ENCODE measurements around the gene RNASE3.
"Not testable (repeated sequence)": the region's sequence is repeated elsewhere in the genome, so short reads cannot be mapped to it uniquely, and the experiment has no call there.

RNASE3 gene

DNA sequence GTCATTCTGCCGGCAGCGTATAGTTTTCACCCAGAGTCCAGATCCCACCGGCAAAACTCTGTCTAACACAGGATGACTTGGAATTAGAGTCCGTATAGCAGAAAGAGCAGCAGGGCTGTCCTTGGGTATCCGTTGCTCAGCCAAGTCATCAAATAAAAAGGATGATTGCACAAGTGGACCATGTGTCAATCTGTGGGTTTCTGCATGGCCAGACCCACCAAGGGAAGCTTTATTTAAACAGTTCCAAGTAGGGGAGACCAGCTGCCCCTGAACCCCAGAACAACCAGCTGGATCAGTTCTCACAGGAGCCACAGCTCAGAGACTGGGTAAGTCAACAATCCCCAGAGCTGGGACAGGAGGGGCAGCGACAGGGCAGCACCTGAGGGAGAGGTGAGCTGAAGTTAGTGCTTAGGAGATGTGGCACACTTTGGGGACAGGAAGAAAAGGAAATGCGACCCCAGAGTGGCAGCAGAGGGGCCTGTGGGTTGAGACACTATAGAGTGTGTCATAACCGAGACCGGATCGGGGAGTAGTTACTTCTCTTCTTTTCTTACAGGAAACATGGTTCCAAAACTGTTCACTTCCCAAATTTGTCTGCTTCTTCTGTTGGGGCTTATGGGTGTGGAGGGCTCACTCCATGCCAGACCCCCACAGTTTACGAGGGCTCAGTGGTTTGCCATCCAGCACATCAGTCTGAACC is at the start of gene RNASE3:
TSS of gene RNASE3 (plus strand) at position 260 of the 700 bp plus-strand sequence. CDS start at position 562, 302 bp downstream.
- H3K27ac ChIP-seq; H3K9me3 ChIP-seq (ENCODE audit: low read depth, low read length); H3K36me3 ChIP-seq (ENCODE audit: insufficient read depth, low read length); DNase-seq (ENCODE audit: low read depth, low spot score); H3K4me3 ChIP-seq; H3K9ac ChIP-seq (ENCODE audit: insufficient read length): not testable (repeated sequence)

GRCh38 chr14:20846560-20846959 is 44.6 kb upstream of the RNASE3 start:
- H3K9me3 ChIP-seq (ENCODE audit: low read depth, low read length): no peaks in the 10 kb centered on the region
- H3K27ac ChIP-seq: no peak overlapping the region
- no peak overlapping the region for H3K4me3 ChIP-seq
- TF ChIP-seq POLR2AphosphoS5 (IDR thresholded peaks at IDR 0.05; ENCODE audit: borderline replicate concordance, low read depth, low read length) (no peak), FOXP2 (optimal IDR thresholded peaks at IDR 0.05; ENCODE audit: control extremely low read depth, extremely low read length, insufficient read depth) (no peak), EZH2 (IDR thresholded peaks at IDR 0.05) (no peak)
- no peaks in the 10 kb centered on the region for H3K36me3 ChIP-seq (ENCODE audit: insufficient read depth, low read length)
- DNase-seq (ENCODE audit: low read depth, low spot score): no peak
- no peak overlapping the region for H3K9ac ChIP-seq (ENCODE audit: insufficient read length)

- TF ChIP-seq EZH2 (IDR thresholded peaks at IDR 0.05) (no peak), FOXP2 (optimal IDR thresholded peaks at IDR 0.05; ENCODE audit: control extremely low read depth, extremely low read length, insufficient read depth) (no peak), POLR2AphosphoS5 (IDR thresholded peaks at IDR 0.05; ENCODE audit: borderline replicate concordance, low read depth, low read length) (no peak)
- H3K9ac ChIP-seq (ENCODE audit: insufficient read length): no peak overlapping the region
- no peaks in the 10 kb centered on the region for H3K9me3 ChIP-seq (ENCODE audit: low read depth, low read length)
- no peak for DNase-seq (ENCODE audit: low read depth, low spot score)
- H3K36me3 ChIP-seq (ENCODE audit: insufficient read depth, low read length): no peaks in the 10 kb centered on the region
- no peak overlapping the region for H3K4me3 ChIP-seq
- H3K27ac ChIP-seq: no peak overlapping the region
Observed at GRCh38 chr14:20848316-20848954, 42.8 kb upstream of the RNASE3 start.

DNA sequence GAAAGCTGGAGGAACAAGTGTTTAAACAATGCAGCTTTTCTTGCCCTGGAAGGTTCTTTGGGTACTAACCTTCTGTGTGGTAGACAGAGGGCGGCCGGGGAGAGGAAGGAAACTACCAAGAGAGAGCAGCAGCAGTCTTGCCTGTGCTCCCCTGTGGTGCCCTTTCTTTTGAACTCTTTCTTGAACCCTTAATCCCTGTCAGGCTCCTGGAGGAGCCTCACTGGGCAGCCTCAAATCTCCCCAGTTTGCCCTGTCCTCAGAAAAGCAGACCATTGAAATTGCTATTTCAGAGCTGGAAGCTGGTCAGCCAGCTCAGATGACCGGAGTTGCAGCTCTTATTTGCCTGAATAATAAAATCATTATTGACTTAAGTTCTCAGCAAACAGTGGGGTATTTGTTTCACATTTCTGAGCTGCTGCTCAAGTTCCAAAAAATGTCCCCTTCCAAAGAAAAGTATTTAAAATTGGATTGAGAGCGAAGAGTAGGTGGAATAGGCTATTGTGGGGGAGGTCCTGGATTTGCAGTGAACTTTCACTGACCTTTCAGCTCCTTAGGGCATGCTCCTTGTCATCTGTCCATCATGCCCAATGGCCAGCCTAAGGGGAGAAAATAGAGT is 42.1 kb upstream of the RNASE3 start:
- Histone ChIP-seq H3K9me3 (ENCODE audit: low read depth, low read length) (no peaks in the 10 kb centered on the region), H3K36me3 (ENCODE audit: insufficient read depth, low read length) (no peaks in the 10 kb centered on the region), H3K27ac (no peak overlapping the region), H3K4me3 (no peak overlapping the region), H3K9ac (ENCODE audit: insufficient read length) (no peak overlapping the region)
- TF ChIP-seq POLR2AphosphoS5 (IDR thresholded peaks at IDR 0.05; ENCODE audit: borderline replicate concordance, low read depth, low read length) (no peak), EZH2 (IDR thresholded peaks at IDR 0.05) (no peak), FOXP2 (optimal IDR thresholded peaks at IDR 0.05; ENCODE audit: control extremely low read depth, extremely low read length, insufficient read depth) (no peak)
- no peak for DNase-seq (ENCODE audit: low read depth, low spot score)

- DNase-seq (ENCODE audit: low read depth, low spot score): no peak
- Histone ChIP-seq H3K27ac (no peak overlapping the region), H3K4me3 (no peak overlapping the region), H3K9me3 (ENCODE audit: low read depth, low read length) (no peaks in the 10 kb centered on the region), H3K9ac (ENCODE audit: insufficient read length) (no peak overlapping the region), H3K36me3 (ENCODE audit: insufficient read depth, low read length) (no peaks in the 10 kb centered on the region)
- TF ChIP-seq EZH2 (IDR thresholded peaks at IDR 0.05) (no peak), FOXP2 (optimal IDR thresholded peaks at IDR 0.05; ENCODE audit: control extremely low read depth, extremely low read length, insufficient read depth) (no peak), POLR2AphosphoS5 (IDR thresholded peaks at IDR 0.05; ENCODE audit: borderline replicate concordance, low read depth, low read length) (no peak)
Observed at GRCh38 chr14:20853042-20853441, 38.1 kb upstream of the RNASE3 start.

DNA sequence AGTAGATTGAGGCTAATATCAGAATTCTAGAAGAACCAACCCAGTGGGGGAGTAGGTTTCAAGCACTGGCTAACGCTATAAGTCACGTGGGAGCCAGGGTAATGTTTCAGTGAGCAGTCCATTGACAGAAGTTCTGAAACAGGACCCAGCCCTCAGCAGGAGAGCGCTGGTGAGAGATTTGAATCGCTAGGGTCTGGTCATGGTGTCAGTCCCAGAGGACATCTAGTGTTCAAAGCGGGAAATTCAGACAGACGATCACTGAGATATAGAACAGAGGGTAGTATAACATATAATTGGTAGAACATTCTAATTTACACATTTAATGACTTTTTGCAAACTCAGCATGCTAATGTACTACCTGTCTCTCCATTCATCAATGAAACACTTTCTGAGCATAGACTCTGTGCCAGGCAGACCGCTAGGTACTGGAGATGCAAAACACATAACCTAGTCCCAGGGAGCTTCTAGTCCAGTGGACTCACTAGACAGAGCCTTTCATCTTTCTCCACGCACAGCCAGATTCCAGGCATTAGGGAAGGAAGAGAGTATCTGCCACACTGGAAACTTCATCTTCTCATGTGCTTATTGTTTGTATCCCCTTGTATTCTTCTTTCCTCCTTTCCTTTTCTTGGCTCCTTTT is 35.4 kb upstream of the RNASE3 start:
- no peak overlapping the region for H3K9ac ChIP-seq (ENCODE audit: insufficient read length)
- no peaks in the 10 kb centered on the region for H3K36me3 ChIP-seq (ENCODE audit: insufficient read depth, low read length)
- peak; percentile 6 for DNase-seq (ENCODE audit: low read depth, low spot score)
- TF ChIP-seq FOXP2 (optimal IDR thresholded peaks at IDR 0.05; ENCODE audit: control extremely low read depth, extremely low read length, insufficient read depth) (no peak), EZH2 (IDR thresholded peaks at IDR 0.05) (no peak)
- no peaks in the 10 kb centered on the region for H3K9me3 ChIP-seq (ENCODE audit: low read depth, low read length)
- H3K27ac ChIP-seq: no peak overlapping the region
- no peak overlapping the region for H3K4me3 ChIP-seq

DNA sequence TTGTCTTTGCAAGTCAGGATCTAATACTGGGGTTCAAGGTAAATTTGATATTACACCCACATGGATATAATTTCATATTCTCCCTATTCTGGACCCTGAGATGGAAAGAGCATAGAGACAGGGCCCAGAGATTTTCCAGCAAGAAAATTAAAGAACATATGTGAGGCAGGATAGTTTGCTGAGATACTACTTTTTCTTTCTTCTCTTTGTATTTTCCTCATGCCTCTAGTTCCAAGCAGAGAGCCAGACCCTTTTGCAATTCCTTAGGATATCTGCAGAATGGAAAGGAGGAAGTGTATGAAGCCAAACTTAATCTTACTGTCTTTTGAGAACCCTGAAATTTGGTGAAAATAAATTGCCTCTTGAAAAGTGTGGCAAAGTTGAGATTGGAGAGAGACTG is 34.0 kb upstream of the RNASE3 start:
- no peak for DNase-seq (ENCODE audit: low read depth, low spot score)
- no peaks in the 10 kb centered on the region for H3K36me3 ChIP-seq (ENCODE audit: insufficient read depth, low read length)
- no peak overlapping the region for H3K9ac ChIP-seq (ENCODE audit: insufficient read length)
- no peak overlapping the region for H3K4me3 ChIP-seq
- H3K27ac ChIP-seq: no peak overlapping the region
- TF ChIP-seq FOXP2 (optimal IDR thresholded peaks at IDR 0.05; ENCODE audit: control extremely low read depth, extremely low read length, insufficient read depth) (no peak), POLR2AphosphoS5 (IDR thresholded peaks at IDR 0.05; ENCODE audit: borderline replicate concordance, low read depth, low read length) (no peak), EZH2 (IDR thresholded peaks at IDR 0.05) (no peak)
- H3K9me3 ChIP-seq (ENCODE audit: low read depth, low read length): no peaks in the 10 kb centered on the region

- Histone ChIP-seq H3K9ac (ENCODE audit: insufficient read length) (no peak overlapping the region), H3K9me3 (ENCODE audit: low read depth, low read length) (no peaks in the 10 kb centered on the region), H3K36me3 (ENCODE audit: insufficient read depth, low read length) (no peaks in the 10 kb centered on the region), H3K27ac (no peak overlapping the region), H3K4me3 (0 out of 2 replicates have a peak overlapping the region, but pooled peaks have one; percentile 20)
- TF ChIP-seq POLR2AphosphoS5 (IDR thresholded peaks at IDR 0.05; ENCODE audit: borderline replicate concordance, low read depth, low read length) (no peak), FOXP2 (optimal IDR thresholded peaks at IDR 0.05; ENCODE audit: control extremely low read depth, extremely low read length, insufficient read depth) (no peak), EZH2 (IDR thresholded peaks at IDR 0.05) (no peak)
- DNase-seq (ENCODE audit: low read depth, low spot score): peak; percentile 24
Observed at GRCh38 chr14:20857630-20858261, 33.4 kb upstream of the RNASE3 start.

All from SK-N-MC (cell line).